GM06990 (cell line): ENCODE results near the gene GINS2.

Experiments
- DNase-seq: peaks from one replicate; pipeline ENCODE4 v3.0.0-alpha.2; 2011; ENCODE audit not compliant: insufficient read length; ENCODE audit errors: extremely low read depth
- H3K27me3 ChIP-seq: replicated peaks from 2 replicates; pipeline ENCODE4 v1.6.0; 2011; ENCODE audit warnings: low read length; ENCODE audit not compliant: control insufficient read depth, insufficient read depth
- H3K36me3 ChIP-seq: 2 replicates; pipeline ENCODE4 v1.5.1; 2011; ENCODE audit warnings: low read length; ENCODE audit not compliant: control insufficient read depth, insufficient read depth
- H3K4me3 ChIP-seq: replicated peaks from 2 replicates; pipeline ENCODE4 v1.5.1; 2011; ENCODE audit warnings: low read depth, mild to moderate bottlenecking, control low read depth, low read length
- TF ChIP-seq, protein P1 (sequence below): IDR thresholded peaks from 2 replicates; pipeline ENCODE4 v1.5.1; 2011; ENCODE audit warnings: low read length, control low read depth, mild to moderate bottlenecking, inconsistent platforms; ENCODE audit not compliant: insufficient read depth, poor library complexity, severe bottlenecking

GINS2 gene

DNA sequence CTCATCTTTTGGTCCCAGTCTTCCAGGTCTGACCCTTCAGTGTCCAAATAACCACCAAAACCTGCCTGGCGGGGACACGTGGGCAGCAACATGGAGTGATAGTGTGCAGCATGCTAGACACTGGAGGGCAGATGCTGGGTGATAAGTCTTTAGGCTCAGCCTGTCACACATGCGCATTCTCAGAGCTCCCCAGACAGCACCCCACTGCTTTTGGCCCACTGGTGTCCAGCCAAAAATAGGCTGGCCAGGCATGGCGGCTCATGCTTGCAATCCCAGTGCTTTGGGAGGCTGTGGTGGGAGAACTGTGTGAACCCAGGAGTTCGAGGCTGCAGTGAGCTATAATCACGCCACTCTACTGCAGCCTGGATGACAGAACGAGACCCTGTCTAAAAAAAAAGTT, 12.3 kb downstream of the GINS2 start:
- no peak for DNase-seq
- H3K36me3 ChIP-seq: peaks cover 32% of the 10 kb centered on the region

GRCh38 chr16:85675251-85675874, 13.4 kb downstream of the GINS2 start:
- no peaks in the 10 kb centered on the region for H3K27me3 ChIP-seq
- no peak overlapping the region for H3K4me3 ChIP-seq
- no peak for DNase-seq
- TF ChIP-seq, protein P1, sequence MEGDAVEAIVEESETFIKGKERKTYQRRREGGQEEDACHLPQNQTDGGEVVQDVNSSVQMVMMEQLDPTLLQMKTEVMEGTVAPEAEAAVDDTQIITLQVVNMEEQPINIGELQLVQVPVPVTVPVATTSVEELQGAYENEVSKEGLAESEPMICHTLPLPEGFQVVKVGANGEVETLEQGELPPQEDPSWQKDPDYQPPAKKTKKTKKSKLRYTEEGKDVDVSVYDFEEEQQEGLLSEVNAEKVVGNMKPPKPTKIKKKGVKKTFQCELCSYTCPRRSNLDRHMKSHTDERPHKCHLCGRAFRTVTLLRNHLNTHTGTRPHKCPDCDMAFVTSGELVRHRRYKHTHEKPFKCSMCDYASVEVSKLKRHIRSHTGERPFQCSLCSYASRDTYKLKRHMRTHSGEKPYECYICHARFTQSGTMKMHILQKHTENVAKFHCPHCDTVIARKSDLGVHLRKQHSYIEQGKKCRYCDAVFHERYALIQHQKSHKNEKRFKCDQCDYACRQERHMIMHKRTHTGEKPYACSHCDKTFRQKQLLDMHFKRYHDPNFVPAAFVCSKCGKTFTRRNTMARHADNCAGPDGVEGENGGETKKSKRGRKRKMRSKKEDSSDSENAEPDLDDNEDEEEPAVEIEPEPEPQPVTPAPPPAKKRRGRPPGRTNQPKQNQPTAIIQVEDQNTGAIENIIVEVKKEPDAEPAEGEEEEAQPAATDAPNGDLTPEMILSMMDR: peak; percentile 41
- peaks cover 35% of the 10 kb centered on the region for H3K36me3 ChIP-seq

More for the DNA sequence above, 12.3 kb downstream of the GINS2 start:
- Histone ChIP-seq H3K4me3 (no peak overlapping the region), H3K27me3 (no peaks in the 10 kb centered on the region)
- TF ChIP-seq, protein P1: no peak

DNA sequence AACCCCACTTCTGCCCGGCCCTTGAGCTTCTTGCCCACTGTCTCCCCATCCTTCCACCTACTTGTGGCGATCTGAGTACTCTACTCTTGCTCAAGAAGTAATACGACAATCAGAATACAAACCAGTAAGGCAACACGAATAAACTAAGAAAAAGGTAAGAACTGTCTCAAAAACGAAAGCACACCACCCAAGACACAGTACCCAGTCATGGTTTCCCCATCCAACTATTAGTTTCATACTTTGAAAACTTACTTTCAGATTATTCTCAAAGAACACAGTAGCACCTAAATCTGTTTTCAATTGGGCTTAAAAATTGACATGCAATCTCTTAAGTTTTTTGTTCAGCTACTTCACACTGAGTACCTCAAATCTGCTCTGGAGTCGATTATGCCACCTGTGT, 13.9 kb downstream of the GINS2 start:
- DNase-seq: no peak
- no peaks in the 10 kb centered on the region for H3K27me3 ChIP-seq
- peaks cover 32% of the 10 kb centered on the region for H3K36me3 ChIP-seq
- TF ChIP-seq, protein P1: no peak
- no peak overlapping the region for H3K4me3 ChIP-seq

GRCh38 chr16:85674418-85674755, 14.4 kb downstream of the GINS2 start:
- TF ChIP-seq, protein P1: no peak
- Histone ChIP-seq H3K27me3 (no peaks in the 10 kb centered on the region), H3K4me3 (no peak overlapping the region), H3K36me3 (peaks cover 31% of the 10 kb centered on the region)
- DNase-seq: no peak

DNA sequence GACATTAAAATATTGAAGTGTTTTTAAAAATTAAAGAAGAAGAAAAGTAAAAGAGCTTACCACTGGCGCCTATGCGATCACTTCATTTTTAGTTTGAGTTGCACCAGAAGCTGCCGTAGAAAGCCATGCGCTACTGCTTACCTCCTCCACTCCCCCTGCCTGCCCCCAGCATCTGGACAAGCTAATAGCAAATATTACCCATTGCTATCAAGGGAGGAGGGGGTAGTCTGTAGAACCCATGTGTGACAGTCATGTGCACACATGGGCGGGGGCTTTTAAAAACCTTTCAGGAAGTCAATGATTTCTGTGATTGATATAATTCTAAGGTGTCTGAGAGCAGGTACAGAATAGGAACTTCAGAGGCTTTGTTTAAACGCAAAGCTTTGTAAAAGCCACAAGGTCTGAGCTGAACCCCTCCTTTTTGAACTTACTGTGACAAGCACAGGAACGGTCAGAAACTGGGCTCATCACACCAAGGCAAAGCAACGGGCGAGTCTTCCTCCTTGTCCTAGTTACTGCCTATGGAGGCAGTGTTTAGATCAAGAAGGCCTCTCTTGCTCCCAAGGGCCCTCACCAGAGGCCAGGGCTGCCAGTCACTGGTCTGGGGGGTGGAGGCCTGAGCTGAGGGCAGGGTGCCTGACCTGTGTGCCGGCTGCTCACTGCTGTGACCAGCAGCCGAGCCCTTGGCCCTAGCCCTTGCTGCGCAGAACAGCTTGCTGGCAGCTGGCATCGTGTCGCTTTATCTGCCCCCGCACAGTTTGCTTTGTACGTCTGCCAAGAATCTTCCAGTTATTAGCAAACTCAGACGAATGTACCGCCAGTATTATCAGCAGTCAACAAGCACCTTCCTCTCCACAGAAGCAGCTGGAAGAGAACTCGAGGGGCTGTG, 15.0 kb downstream of the GINS2 start:
- DNase-seq: no peak
- TF ChIP-seq, protein P1: no peak
- Histone ChIP-seq H3K36me3 (peaks cover 31% of the 10 kb centered on the region), H3K4me3 (no peak overlapping the region), H3K27me3 (no peaks in the 10 kb centered on the region)
